ENCODE results near the gene COL5A2.

- TF ChIP-seq, protein P1, sequence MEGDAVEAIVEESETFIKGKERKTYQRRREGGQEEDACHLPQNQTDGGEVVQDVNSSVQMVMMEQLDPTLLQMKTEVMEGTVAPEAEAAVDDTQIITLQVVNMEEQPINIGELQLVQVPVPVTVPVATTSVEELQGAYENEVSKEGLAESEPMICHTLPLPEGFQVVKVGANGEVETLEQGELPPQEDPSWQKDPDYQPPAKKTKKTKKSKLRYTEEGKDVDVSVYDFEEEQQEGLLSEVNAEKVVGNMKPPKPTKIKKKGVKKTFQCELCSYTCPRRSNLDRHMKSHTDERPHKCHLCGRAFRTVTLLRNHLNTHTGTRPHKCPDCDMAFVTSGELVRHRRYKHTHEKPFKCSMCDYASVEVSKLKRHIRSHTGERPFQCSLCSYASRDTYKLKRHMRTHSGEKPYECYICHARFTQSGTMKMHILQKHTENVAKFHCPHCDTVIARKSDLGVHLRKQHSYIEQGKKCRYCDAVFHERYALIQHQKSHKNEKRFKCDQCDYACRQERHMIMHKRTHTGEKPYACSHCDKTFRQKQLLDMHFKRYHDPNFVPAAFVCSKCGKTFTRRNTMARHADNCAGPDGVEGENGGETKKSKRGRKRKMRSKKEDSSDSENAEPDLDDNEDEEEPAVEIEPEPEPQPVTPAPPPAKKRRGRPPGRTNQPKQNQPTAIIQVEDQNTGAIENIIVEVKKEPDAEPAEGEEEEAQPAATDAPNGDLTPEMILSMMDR (IDR thresholded peaks at IDR 0.05), result no peak
- TF ChIP-seq POLR2A (IDR thresholded peaks at IDR 0.05), result no peak
- TF ChIP-seq EP300 (IDR thresholded peaks at IDR 0.05), result peak in 1 of 2 donors; percentile 35
Measured at GRCh38 chr2:189164746-189165145, 14.8 kb downstream of the COL5A2 start.
